NCI-H748 treated with DMSO at 0.1 percent for 48 hours (cell line): Measurements from ENCODE around the gene DGKH.
"Not testable (repeated sequence)": the region's sequence is repeated elsewhere in the genome, so short reads cannot be mapped to it uniquely, and the experiment has no call there.

ENCODE experiments used
- DNase-seq: peaks from one replicate; lab custom pipeline; 2025; lab: John Stamatoyannopoulos, UW

Gene DGKH

DNA sequence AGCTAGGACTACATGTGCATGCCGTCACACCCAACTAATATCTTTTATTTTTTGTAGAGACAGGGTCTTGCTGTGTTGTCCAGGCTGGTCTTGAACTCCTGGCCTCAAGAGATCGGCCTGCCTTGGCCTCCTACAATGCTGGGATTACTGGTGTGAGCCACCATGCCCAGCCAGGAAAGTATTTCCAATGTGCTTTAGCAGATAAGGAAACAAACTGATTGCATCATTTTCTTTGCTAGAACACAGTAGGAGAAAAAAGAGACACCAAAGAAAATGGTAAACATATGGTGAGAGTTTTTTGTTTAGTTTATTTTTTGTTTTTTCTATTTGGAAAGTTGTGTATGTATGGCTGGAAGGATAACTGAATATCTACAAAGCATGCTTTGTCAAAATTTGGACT lies 176.6 kb downstream of the DGKH start:
- no peak for DNase-seq

GRCh38 chr13:42226759-42227158 lies 178.3 kb downstream of the DGKH start:
- DNase-seq, result not testable (repeated sequence)

GRCh38 chr13:42228527-42228926 lies 180.1 kb downstream of the DGKH start:
- no peak for DNase-seq

GRCh38 chr13:42229287-42229686 lies 180.8 kb downstream of the DGKH start:
- DNase-seq, result no peak

DNA sequence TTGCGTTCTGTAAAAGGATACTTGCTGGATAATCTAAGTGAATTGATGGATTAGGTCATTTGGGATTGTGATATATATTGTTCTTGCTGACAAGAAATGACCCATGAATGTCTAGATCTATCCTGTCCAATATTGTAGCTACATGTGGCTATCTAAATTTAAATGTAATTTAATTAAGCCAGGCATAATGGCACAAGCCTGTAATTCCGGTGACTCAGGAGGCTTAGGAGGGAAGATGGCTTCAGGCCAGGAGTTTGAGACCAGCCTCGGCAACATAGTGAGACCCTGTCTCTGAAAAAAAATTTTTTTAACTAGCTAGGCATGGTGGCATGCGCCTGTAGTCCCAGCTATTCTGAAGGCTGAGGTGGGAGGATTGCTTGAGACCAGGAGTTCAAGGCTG lies 184.2 kb downstream of the DGKH start:
- no peak for DNase-seq

DNA sequence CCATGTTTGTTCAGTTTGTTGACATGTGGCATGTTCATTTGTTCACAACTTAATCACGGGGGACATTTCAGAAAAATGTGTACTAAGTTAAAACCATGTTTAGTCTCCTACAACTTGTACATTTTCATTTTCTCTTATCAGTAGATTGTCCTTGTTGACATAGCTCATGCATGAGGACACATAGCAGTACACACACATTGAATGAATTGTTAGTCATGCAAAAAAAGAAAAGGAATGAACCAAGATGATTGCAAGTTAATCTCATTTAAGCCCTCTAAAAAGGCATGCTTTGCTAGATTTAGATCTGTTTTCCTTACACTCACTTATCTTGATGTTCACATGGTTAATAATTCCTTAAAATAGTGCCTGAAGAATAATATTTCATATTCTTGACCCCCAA lies 185.3 kb downstream of the DGKH start:
- DNase-seq, result no peak

- no peak for DNase-seq
Measured at GRCh38 chr13:42239161-42239560, 190.7 kb downstream of the DGKH start.

GRCh38 chr13:42239644-42240043 lies 191.2 kb downstream of the DGKH start:
- DNase-seq, result no peak

- no peak for DNase-seq
Measured at GRCh38 chr13:42246541-42246940, 198.1 kb downstream of the DGKH start.

GRCh38 chr13:42247883-42248282 lies 199.4 kb downstream of the DGKH start:
- no peak for DNase-seq

DNA sequence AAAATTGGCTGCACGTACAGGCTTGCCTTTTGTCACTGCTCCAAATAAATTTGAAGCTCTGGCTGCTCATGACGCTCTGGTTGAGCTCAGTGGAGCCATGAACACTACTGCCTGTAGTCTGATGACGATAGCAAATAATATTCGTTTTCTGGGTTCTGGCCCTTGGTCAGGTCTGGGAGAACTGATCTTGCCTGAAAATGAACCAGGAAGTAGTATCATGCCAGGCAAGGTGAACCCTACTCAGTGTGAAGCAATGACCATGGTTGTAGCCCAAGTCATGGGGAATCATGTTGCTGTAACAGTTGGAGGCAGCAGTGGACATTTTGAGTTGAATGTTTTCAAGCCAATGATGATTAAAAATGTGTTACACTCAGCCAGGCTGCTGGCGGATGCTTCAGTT lies 207.4 kb downstream of the DGKH start:
- no peak for DNase-seq

DNA sequence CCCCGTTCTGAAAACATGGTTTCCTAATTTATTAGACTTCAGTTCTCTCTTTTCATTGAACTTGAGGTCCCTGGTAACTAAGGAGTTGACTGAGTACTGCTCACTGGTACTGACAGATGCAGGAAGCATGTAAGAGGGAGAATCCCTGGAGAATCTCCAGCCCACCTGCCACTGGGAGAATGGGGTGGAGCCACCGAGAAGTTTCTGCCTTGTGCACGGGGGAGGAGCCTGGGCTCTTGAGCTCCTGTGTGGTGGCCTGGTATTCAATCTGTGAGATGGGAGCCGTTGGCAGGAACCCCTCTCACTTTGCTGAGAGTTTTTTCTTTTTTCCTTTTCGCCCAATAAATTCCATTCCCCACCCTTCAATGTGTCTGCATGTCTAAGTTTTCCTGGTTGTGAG lies 210.3 kb downstream of the DGKH start:
- no peak for DNase-seq

DNA sequence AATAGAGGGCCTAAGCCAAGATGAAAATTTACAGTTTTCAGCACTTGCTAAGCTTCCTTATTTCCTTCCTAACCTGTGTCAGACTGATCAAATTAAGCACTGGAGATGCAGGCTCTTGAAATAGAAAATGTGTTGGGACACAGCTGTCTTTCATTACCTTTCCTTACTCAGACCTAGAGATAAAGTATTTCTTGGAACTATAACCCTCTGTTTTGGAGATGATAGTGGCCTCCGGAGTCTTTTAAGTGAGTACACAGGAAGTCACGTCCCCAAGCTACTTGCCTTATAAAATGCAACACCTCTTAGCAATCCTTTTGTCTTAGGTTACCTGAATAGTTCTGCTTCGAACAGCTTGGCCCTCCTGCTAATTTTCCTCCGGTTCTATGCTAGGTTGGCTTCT lies 211.1 kb downstream of the DGKH start:
- DNase-seq, result no peak

DNA sequence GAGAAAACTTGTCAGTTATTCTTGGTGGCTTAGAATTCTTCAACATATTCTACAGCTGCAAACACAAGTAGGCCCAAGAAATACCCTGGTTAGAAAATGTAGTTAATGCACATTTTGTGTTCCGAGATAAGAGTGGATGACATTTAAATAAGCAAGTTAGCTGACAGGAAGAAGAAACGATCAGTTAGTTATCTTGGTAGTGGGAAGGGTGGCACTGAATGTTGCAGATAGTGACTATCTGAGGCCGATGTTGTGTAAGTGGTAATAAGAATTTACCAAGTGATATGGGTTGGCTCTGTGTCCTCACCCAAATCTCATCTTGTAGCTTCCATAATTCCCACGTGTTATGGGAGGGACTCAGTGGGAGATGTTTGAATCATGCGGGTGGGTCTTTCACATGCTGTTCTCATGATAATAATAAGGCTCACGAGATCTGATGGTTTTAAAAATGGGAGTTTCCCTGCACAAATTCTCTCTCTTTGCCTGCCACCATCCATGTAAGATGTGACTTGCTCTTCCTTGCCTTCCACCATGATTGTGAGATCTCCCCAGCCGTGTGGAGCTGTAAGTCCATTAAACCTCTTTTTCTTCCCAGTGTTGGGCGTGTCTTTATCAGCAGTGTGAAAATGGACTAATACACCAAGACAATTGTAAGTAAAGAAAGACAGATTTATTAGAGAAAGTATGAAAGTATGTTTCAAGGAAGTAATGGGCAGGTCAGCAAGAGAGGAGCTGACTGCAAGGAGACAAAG lies 212.6 kb downstream of the DGKH start:
- DNase-seq, result no peak

DNA sequence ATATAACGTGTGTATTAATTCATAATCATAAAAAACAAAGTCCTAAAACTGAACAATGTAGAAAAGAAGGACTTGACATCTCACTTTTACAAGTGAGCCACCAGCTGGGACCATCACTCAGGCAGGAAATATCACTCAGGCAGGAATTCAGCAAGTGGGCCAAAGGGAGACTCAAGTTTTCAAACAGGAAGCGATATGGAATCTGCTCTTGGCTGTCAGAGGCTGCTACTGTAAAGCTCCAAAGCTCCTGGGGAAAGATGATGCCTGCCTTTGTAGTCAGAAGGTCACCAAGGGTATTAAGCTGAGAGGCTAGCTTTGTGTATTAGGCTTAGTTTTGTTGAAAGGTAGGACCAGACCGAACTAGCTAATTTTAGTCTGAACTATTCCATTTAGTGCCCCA lies 218.0 kb downstream of the DGKH start:
- no peak for DNase-seq

GRCh38 chr13:42270160-42270856 lies 221.9 kb downstream of the DGKH start:
- no peak for DNase-seq

DNA sequence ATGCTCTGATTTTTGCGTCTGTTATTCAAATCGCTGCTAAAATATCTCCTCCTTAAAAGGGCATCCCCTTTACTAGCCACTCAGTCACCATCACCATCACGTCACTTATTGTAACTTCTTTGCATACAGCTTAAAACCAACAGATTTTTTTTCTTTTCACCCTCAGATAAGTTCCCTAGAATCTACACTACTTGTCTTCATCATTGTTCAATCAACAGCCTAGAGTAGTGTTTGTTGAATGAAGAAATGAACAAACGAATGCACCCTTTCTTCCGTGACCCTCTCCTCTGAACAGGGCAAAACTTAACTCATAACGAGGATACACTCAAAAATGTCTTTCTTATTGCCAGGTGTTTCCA lies 222.4 kb downstream of the DGKH start:
- no peak for DNase-seq

GRCh38 chr13:42271337-42272114 lies 223.1 kb downstream of the DGKH start:
- peak; percentile 90 for DNase-seq

DNA sequence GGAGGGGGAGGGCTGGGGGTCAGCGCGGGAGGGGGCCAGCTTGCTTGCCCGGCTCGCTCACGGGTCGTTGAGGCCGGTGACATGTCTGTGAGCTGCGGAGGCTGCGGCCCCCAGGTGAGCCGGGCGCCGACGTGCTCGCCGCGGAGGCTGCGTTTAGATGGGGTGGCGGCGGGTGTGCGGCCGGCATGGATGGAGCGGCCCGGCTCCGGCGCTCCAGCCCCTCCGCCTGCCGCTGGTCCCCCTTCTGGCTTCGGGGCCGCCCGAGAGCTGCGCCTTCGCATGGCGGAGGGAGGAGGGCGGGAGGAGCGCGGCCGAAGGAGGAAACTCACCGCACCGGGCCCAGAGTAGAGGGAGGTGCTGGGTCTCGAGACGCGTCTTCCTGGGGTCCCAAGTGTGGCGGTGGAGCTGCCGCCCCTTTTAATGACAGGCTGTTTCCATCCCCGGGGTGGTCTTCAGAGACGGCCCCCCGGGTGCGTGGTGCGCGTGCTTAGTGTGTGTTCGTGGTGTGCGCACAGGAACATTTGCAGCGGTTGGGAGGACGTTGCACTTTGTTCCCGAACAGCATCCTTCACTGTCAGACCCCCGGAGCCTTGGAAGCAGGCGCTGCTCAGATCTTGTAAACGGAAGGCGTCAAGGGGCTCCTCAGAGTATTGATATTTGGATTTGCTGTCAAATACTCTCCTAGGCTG lies 223.8 kb downstream of the DGKH start, which contains the start of gene AKAP11:
TSS of gene AKAP11 (plus strand) at position 38 of the 689 bp plus-strand sequence. CDS start 14,197 bp downstream, outside the sequence.
- peak; percentile 34 for DNase-seq

DNA sequence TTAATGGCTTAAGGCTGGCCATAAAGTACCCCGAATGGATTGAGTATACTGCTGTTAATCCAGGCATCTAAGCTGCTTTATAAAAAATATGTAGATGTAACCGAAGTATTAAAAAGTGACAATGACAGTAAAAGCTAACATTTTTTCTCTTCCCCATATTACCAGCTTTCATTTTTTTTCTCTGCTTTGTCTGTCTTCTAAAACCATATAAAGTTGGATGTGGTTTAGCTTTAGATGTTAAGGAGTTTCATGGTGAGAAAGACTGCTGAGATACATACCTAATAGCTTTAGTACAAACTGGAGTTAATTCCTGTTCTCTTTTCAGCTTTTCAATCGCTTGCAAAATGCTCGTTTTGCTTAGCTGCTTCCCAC lies 224.3 kb downstream of the DGKH start:
- DNase-seq, result no peak

DNA sequence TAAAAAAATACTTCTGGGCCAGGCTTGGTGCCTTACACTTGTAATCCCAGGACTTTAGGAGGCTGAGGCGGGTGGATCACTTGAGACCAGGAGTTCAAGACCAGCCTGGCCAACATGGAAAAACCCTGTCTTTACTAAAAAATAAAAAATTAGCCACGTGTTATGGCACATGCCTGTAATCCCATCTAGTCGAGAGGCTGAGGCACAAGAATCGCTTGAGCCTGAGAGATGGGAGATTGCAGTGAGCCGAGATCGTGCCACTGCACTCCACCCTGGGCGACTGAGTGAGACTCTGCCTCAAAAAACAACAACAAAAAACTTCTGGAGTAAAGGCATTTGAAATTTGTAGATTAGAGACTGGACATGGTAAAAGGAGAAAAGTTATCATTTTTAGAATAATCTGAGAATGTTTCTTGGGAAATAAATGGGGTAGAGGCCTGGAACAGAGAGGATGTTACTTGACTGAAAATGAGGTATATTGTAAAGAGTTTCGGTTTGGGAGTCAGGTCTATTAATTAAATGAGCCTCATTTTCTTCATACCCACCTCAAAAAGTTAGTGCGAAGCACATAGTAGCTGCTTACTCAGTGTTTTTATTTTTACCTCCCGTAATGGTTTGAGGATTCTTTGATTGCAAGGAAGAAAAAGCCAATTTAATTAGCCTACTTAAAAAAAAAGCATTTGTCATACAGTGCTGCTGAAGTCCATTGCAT lies 226.1 kb downstream of the DGKH start:
- DNase-seq, result no peak

DNA sequence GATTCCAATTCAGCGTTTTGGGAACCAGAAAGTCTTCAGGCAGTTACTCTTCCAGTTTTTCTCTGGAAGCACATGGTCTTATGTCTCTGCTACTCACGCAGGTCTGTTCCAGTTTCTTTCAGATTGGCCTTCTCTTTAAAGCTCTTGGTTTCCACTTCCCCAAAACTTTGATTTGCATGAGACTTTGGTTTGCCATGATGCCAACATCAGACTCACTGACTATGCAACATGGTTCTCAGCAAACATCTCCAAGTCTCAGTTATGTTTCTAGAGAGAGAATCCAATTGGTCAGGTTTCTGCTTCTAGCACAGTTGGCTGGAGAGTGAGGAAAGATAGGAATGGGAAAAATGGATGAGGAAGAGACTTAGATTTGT lies 226.6 kb downstream of the DGKH start:
- DNase-seq, result no peak
